ENCODE data around the gene EHBP1L1. TPM values are rescaled to one million over a fixed set of nuclear protein-coding genes. Genes with fewer than 3 reads are reported as not detected.
"Not testable (repeated sequence)": the region's sequence is repeated elsewhere in the genome, so short reads cannot be mapped to it uniquely, and the experiment has no call there.

EHBP1L1 gene
- total RNA-seq, 2 experiments from 2014 or later = 69.2 to 96.7 TPM

- no peaks in the 10 kb centered on the region for H3K27me3 Mint-ChIP-seq
- H3K4me1 Mint-ChIP-seq = peaks cover 35% of the 10 kb centered on the region
- H3K9me3 Mint-ChIP-seq = no peaks in the 10 kb centered on the region
- H3K27ac Mint-ChIP-seq = no peak overlapping the region
- POLR2A ChIA-PET = no interaction called here
- CTCF ChIA-PET = interaction anchor here (0.5 kb wide), 1 partner anchor 46 kb away, joined by 3 read pairs; no protein-coding TSS in a partner anchor
- H3K4me3 Mint-ChIP-seq = no peak overlapping the region
- H3K36me3 Mint-ChIP-seq (ENCODE audit: low read depth) = peaks cover 21% of the 10 kb centered on the region
- DNase-seq = no peak
Observed at GRCh38 chr11:65634905-65635731, 59.3 kb downstream of the EHBP1L1 start.

GRCh38 chr11:65636108-65637031, 60.5 kb downstream of the EHBP1L1 start:
- CTCF ChIA-PET = interaction anchor here (0.7 to 5.3 kb wide), 4 partner anchors 9 to 22 kb away, joined by 3 to 24 read pairs (median 4); partner anchors contain the start of gene PCNX3

GRCh38 chr11:65637032-65637557, 61.2 kb downstream of the EHBP1L1 start:
- CTCF ChIA-PET = interaction anchor here (0.7 to 5.3 kb wide), 10 partner anchors 8 to 266 kb away, joined by 3 to 24 read pairs (median 4); partner anchors contain the start of gene PCNX3
- peaks cover 37% of the 10 kb centered on the region for H3K36me3 Mint-ChIP-seq (ENCODE audit: low read depth)

More at GRCh38 chr11:65636108-65637031, 60.5 kb downstream of the EHBP1L1 start:
- POLR2A ChIA-PET = no interaction called here
- DNase-seq = no peak
- Mint-ChIP-seq H3K27me3 (no peaks in the 10 kb centered on the region), H3K27ac (no peak overlapping the region), H3K4me1 (peaks cover 43% of the 10 kb centered on the region), H3K4me3 (peak overlapping the region; percentile 51), H3K9me3 (no peaks in the 10 kb centered on the region), H3K36me3 (ENCODE audit: low read depth) (peaks cover 31% of the 10 kb centered on the region)

GRCh38 chr11:65637794-65638419, 62.1 kb downstream of the EHBP1L1 start, which contains the start of gene SIPA1:
TSS of gene SIPA1 (plus strand) at chr11:65638101. CDS start at chr11:65640922, 2,821 bp downstream.
- peak; percentile 70 for DNase-seq
- Mint-ChIP-seq H3K27me3 (no peaks in the 10 kb centered on the region), H3K36me3 (ENCODE audit: low read depth) (peaks cover 37% of the 10 kb centered on the region), H3K4me1 (peaks cover 54% of the 10 kb centered on the region), H3K4me3 (peak within 1 kb of the TSS; percentile 83), H3K27ac (peak within 1 kb of the TSS; percentile 90), H3K9me3 (no peaks in the 10 kb centered on the region)
- CTCF ChIA-PET = interaction anchor here (0.8 to 5.3 kb wide), 19 partner anchors 11 to 265 kb away, joined by 3 to 24 read pairs (median 4); partner anchors contain the start of genes KAT5, PCNX3 and RELA
- POLR2A ChIA-PET = interaction anchor here (1.4 to 1.6 kb wide), 2 partner anchors 15 to 25 kb away, joined by 5 to 6 read pairs; partner anchors contain the start of gene RELA

More at GRCh38 chr11:65637032-65637557, 61.2 kb downstream of the EHBP1L1 start:
- POLR2A ChIA-PET = interaction anchor here (1.6 kb wide), 1 partner anchor 26 kb away, joined by 5 read pairs; the partner anchor contains the start of gene RELA
- no peak for DNase-seq
- Mint-ChIP-seq H3K27me3 (no peaks in the 10 kb centered on the region), H3K27ac (peak overlapping the region; percentile 72), H3K4me3 (peak overlapping the region; percentile 83), H3K4me1 (peaks cover 50% of the 10 kb centered on the region), H3K9me3 (no peaks in the 10 kb centered on the region)

GRCh38 chr11:65639228-65639597, 63.4 kb downstream of the EHBP1L1 start:
- ChIA-PET CTCF (interaction anchor here (0.6 to 5.3 kb wide), 13 partner anchors 9 to 1734 kb away, joined by 3 to 24 read pairs (median 5); partner anchors contain the start of genes CLCF1, KAT5, PCNX3 and RELA), POLR2A (interaction anchor here (0.9 to 1.4 kb wide), 2 partner anchors 14 to 251 kb away, joined by 3 to 6 read pairs; partner anchors contain the start of gene CCDC85B)
- H3K27me3 Mint-ChIP-seq, H3K9me3 Mint-ChIP-seq, DNase-seq: not testable (repeated sequence)
- H3K36me3 Mint-ChIP-seq (ENCODE audit: low read depth) = peaks cover 45% of the 10 kb centered on the region
- peak overlapping the region; percentile 83 for H3K4me3 Mint-ChIP-seq
- peak overlapping the region; percentile 90 for H3K27ac Mint-ChIP-seq
- peaks cover 56% of the 10 kb centered on the region for H3K4me1 Mint-ChIP-seq

- Mint-ChIP-seq H3K9me3 (no peaks in the 10 kb centered on the region), H3K4me1 (peaks cover 52% of the 10 kb centered on the region), H3K4me3 (peak overlapping the region; percentile 83), H3K36me3 (ENCODE audit: low read depth) (peaks cover 44% of the 10 kb centered on the region), H3K27ac (peak overlapping the region; percentile 90), H3K27me3 (no peaks in the 10 kb centered on the region)
- POLR2A ChIA-PET = interaction anchor here (0.9 to 1.3 kb wide), 2 partner anchors 11 to 250 kb away, joined by 3 read pairs; partner anchors contain the start of gene CCDC85B
- DNase-seq = peak; percentile 83
- CTCF ChIA-PET = interaction anchor here (1.0 to 5.3 kb wide), 8 partner anchors 9 to 220 kb away, joined by 3 to 24 read pairs (median 6); partner anchors contain the start of genes KAT5, MUS81 and PCNX3
Observed at GRCh38 chr11:65639623-65640482, 64.0 kb downstream of the EHBP1L1 start.

- POLR2A ChIA-PET = interaction anchor here (1.3 kb wide), 1 partner anchor 10 kb away, joined by 3 read pairs; no protein-coding TSS in a partner anchor
- Mint-ChIP-seq H3K36me3 (ENCODE audit: low read depth) (peaks cover 44% of the 10 kb centered on the region), H3K4me1 (peaks cover 51% of the 10 kb centered on the region), H3K27ac (peak overlapping the region; percentile 90), H3K4me3 (peak overlapping the region; percentile 83), H3K9me3 (no peaks in the 10 kb centered on the region), H3K27me3 (no peaks in the 10 kb centered on the region)
- peak; percentile 55 for DNase-seq
- CTCF ChIA-PET = interaction anchor here (1.0 to 5.3 kb wide), 5 partner anchors 11 to 219 kb away, joined by 3 to 24 read pairs (median 6); partner anchors contain the start of genes MUS81 and PCNX3
Observed at GRCh38 chr11:65640483-65641296, 64.8 kb downstream of the EHBP1L1 start.

GRCh38 chr11:65641297-65642013, 65.6 kb downstream of the EHBP1L1 start:
- no peaks in the 10 kb centered on the region for H3K9me3 Mint-ChIP-seq
- POLR2A ChIA-PET = interaction anchor here (1.3 kb wide), 1 partner anchor 10 kb away, joined by 3 read pairs; no protein-coding TSS in a partner anchor
- peaks cover 51% of the 10 kb centered on the region for H3K4me1 Mint-ChIP-seq
- CTCF ChIA-PET = interaction anchor here (1.4 to 5.3 kb wide), 6 partner anchors 8 to 219 kb away, joined by 4 to 24 read pairs (median 6); partner anchors contain the start of genes MUS81 and PCNX3
- H3K4me3 Mint-ChIP-seq = peak overlapping the region; percentile 83
- no peaks in the 10 kb centered on the region for H3K27me3 Mint-ChIP-seq
- peak overlapping the region; percentile 84 for H3K27ac Mint-ChIP-seq
- no peak for DNase-seq
- H3K36me3 Mint-ChIP-seq (ENCODE audit: low read depth) = peaks cover 46% of the 10 kb centered on the region

All from activated CD4-positive, alpha-beta T cell treated with anti-CD3 and anti-CD28 coated beads, Interleukin-2, amount 10 ng/mL, durations not matched to agents 7 days and 5 days (primary cell).